ENCODE measurements around the gene FIP1L1.

DNA sequence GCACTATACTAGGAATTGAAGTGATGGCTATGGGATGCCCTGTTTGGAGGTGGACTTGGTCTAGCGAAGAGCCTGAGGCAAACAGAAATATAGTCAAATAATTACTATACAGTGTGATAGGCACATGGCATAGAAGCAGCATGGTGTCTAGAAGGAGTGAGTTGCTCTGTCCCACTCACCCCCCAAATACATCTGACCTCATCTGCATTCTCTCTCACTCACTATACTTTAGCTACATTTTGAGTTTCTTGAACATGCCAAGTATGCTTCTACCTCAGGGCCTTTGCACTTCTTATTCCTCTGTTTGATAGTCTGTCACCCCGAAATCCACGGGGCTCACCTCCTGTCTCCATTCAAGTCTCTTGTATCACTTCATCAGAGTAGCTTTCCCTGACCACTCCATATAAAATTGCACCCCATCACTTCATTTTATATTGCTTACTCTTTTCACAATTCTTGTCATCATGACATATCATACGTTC lies 2.6 kb upstream of the FIP1L1 start:
- TF ChIP-seq GATA2 (IDR thresholded peaks at IDR 0.05; ENCODE audit: low read depth, low read length) (no peak), GATA3 (IDR thresholded peaks at IDR 0.05; ENCODE audit: low read depth, low read length) (no peak)

Data from SH-SY5Y (cell line).